Mucosa of stomach (tissue), 1 donor: ENCODE data around the gene TRMT5.

Experiments used
- H3K27me3 ChIP-seq: one replicate; pipeline ENCODE4 v1.7.0; 2013; ENCODE audit warnings: mild to moderate bottlenecking, low read length; ENCODE audit not compliant: control insufficient read depth, insufficient read depth
- H3K36me3 ChIP-seq: one replicate; pipeline ENCODE4 v1.7.0; 2013; ENCODE audit warnings: low read length; ENCODE audit not compliant: control insufficient read depth, insufficient read depth
- H3K4me1 ChIP-seq: one replicate; pipeline ENCODE4 v1.7.0; 2013; ENCODE audit warnings: mild to moderate bottlenecking, low read length; ENCODE audit not compliant: control insufficient read depth, insufficient read depth
- H3K4me3 ChIP-seq: one replicate; pipeline ENCODE4 v1.7.0; 2013; ENCODE audit warnings: low read length
- H3K9ac ChIP-seq: one replicate; pipeline ENCODE4 v1.7.0; 2013; ENCODE audit warnings: mild to moderate bottlenecking, low read length, moderate library complexity
- H3K9me3 ChIP-seq: one replicate; pipeline ENCODE4 v1.7.0; 2013; ENCODE audit warnings: mild to moderate bottlenecking, low read length, moderate library complexity; ENCODE audit not compliant: control insufficient read depth
- donor health status: Pancreatic carcinoma.

Gene TRMT5

DNA sequence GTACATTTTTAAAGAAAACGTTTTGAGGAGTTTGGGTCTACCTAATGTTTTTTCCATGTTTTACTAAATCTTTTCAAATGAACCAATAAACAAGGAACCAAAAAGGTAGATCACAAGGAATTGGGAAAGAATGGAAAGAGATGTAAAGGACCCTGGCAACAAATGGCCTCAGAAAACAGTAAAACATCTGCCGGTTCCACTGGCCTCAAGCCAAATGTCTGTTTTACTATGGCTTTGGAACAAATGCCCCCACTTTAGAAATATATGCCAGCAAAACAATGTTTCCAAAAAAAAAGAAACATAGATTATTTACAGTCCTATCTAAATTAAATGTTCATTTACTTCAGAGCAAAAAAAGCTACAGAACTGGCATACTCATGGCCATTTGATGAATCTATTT lies 3.0 kb downstream of the TRMT5 start:
- H3K4me3 ChIP-seq: no peak overlapping the region
- no peaks in the 10 kb centered on the region for H3K9me3 ChIP-seq
- no peak overlapping the region for H3K9ac ChIP-seq
- peaks cover 9% of the 10 kb centered on the region for H3K4me1 ChIP-seq
- H3K36me3 ChIP-seq: no peaks in the 10 kb centered on the region
- H3K27me3 ChIP-seq: no peaks in the 10 kb centered on the region

DNA sequence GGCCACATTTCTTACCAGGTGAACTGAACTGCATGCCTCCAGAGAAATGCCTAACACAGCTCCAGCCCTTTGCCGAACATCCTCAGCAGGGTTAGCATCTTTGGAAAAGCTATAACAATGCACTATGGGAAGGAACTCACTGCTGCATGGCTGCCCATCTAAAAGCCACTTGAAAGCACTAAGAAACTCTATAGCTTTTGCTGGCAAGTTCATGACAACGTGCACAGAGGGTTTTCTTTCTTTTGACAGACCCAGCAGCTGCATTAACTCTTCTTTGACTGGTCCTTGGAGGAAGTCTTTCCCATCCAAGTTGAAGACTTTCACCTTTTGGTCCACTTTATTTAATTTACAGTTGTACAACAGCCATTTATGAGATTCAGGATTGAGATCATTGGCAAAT lies 5.3 kb downstream of the TRMT5 start:
- no peaks in the 10 kb centered on the region for H3K36me3 ChIP-seq
- no peak overlapping the region for H3K9ac ChIP-seq
- no peaks in the 10 kb centered on the region for H3K27me3 ChIP-seq

DNA sequence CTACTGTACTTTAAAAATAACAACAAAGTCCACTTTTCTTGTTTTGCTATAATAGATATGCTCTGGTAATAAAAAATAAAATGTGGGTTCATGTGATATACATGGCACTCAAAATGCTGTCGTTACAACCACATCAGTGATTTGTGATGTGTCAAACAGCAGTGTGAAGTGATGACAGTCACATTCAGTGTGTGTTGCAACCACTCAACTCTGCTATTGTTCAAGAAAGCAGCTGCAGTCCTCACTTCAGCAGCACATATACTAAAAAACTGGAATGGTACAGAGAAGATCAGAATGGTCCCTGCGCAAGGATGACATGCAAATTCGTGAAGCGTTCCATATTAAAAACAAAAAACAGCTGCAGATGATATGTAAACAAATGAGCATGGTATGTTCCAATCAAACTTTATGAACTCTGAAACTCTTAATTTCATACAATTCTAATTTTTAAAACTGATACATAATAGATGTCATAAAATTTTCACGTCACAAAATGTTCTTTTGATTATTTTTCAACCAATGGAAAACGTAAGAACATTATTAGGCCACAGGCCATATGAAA lies 6.7 kb downstream of the TRMT5 start:
- Histone ChIP-seq H3K4me1 (no peaks in the 10 kb centered on the region), H3K9me3 (no peaks in the 10 kb centered on the region), H3K27me3 (no peaks in the 10 kb centered on the region), H3K9ac (no peak overlapping the region), H3K4me3 (no peak overlapping the region), H3K36me3 (no peaks in the 10 kb centered on the region)

More for the DNA sequence above, 5.3 kb downstream of the TRMT5 start:
- Histone ChIP-seq H3K4me1 (peaks cover 4% of the 10 kb centered on the region), H3K4me3 (no peak overlapping the region), H3K9me3 (no peaks in the 10 kb centered on the region)

DNA sequence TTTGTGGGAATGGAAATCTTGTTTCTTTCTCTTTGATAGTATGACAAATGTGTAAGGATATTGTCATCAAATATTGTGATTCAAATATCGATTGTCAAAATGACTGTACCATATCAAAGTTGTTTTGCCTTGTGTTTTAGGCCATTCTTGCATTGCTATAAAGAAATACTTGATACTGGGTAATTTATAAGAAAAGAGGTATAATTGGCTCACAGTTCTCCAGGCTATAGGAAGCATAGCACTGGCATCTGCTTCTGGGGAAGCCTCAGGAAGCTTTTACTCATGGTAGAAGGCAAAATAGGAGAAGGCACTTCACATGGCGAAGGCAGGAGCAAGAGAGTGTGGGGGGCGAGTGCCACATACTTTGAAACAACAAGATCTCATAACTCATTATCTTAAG lies 7.8 kb downstream of the TRMT5 start:
- Histone ChIP-seq H3K9ac (no peak overlapping the region), H3K36me3 (no peaks in the 10 kb centered on the region), H3K9me3 (no peaks in the 10 kb centered on the region), H3K4me1 (no peaks in the 10 kb centered on the region), H3K4me3 (no peak overlapping the region), H3K27me3 (no peaks in the 10 kb centered on the region)

DNA sequence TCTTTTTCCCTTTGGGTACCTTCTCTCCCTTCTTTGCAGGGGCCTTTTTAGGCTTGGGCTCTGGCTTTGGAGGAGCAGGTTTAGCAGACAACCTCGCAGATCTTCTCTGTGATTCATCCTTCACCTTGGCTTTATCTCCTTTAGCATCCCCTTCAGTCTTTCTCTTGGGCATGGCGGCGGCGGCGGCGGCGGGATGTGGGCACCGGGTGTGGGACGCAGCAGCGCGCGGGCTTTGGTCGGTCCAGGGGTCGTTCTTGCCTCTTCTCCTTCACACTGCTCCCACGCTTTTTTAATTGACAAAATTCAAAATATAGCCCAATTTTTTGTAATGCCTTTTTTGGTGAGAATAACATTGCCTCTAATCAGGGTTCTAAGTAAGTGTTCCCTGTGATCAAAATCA lies 8.6 kb downstream of the TRMT5 start:
- Histone ChIP-seq H3K4me1 (no peaks in the 10 kb centered on the region), H3K9ac (no peak overlapping the region), H3K36me3 (no peaks in the 10 kb centered on the region), H3K4me3 (no peak overlapping the region), H3K27me3 (no peaks in the 10 kb centered on the region), H3K9me3 (no peaks in the 10 kb centered on the region)

DNA sequence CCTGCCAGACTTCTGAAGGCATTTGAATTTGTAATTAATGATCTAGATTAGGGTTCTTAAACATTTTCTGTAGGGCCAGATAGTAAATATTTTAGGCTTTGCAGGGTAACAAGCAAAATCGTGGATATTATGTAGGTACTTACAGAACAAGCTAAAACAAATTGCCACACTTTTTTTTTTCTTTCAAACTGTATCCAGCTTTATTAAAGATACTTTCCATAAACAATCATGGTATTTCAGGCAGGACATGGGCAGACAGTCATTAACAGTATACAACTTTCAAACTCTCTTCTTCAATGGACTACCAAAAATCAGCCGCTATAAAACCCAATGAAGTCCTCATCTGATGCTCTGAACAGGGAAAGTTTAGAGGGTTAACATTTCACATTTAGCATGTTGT lies 9.6 kb downstream of the TRMT5 start:
- Histone ChIP-seq H3K4me1 (no peaks in the 10 kb centered on the region), H3K9ac (no peak overlapping the region), H3K4me3 (no peak overlapping the region), H3K27me3 (no peaks in the 10 kb centered on the region), H3K36me3 (no peaks in the 10 kb centered on the region), H3K9me3 (no peaks in the 10 kb centered on the region)

DNA sequence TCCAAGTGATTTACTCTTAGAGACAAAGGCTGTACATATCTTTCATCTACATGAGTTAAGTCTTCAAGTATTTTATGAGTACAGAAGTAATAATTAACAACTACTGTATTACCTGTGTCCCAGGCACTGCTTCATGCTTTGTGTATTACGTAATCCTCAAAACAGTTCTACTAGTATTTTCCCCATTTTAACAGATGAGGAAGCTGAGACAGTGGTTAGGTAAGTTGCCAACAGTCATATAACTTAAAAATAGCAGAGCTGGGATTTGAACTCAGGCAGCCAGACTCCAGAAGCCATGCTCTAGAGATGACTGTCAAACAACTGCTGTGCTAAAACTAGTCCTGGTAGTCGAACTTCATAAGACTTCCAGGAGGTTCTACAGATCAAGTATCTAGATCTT lies 10.7 kb downstream of the TRMT5 start:
- no peak overlapping the region for H3K9ac ChIP-seq
- H3K4me3 ChIP-seq: no peak overlapping the region
- no peaks in the 10 kb centered on the region for H3K36me3 ChIP-seq
- no peaks in the 10 kb centered on the region for H3K27me3 ChIP-seq
- no peaks in the 10 kb centered on the region for H3K4me1 ChIP-seq
- no peaks in the 10 kb centered on the region for H3K9me3 ChIP-seq

DNA sequence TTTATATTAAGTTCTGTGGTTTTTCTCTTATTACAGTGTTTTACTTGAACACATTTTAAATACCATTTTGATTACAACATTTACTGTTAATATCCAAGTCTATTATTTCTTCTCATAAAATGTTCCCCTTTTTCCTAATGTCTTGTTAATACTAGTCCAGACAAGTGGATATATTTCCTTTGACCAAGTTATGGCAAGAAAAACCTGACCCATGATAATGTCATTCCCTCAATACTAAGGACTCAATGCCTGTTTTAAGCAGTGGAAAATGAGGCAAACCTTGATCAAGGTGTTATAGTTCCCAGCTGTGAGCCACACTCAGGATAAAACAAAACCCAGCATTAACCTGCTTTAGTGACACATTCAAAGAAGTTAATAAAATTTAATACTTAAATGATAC lies 12.2 kb downstream of the TRMT5 start:
- H3K27me3 ChIP-seq: no peaks in the 10 kb centered on the region
- H3K4me3 ChIP-seq: no peak overlapping the region
- no peaks in the 10 kb centered on the region for H3K36me3 ChIP-seq
- H3K4me1 ChIP-seq: no peaks in the 10 kb centered on the region
- no peaks in the 10 kb centered on the region for H3K9me3 ChIP-seq
- H3K9ac ChIP-seq: no peak overlapping the region

DNA sequence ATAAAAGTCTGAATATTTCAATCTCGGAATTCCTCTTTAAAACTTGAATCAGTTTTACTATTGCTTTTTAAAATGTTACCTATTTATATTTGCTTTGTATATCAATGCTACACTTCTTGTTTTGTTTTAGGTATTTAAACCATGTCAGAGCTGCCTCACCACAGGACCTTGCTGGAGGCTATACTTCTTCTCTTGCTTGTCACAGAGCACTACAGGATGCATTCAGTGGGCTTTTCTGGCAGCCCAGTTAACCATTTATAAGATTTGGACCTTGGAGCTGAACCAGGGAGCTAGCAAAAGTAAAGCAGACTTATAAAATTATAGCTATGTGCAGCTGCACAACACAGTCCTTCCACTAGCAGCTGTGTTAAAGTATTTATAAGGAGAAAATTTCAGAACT lies 12.8 kb downstream of the TRMT5 start:
- Histone ChIP-seq H3K9ac (no peak overlapping the region), H3K4me1 (no peaks in the 10 kb centered on the region), H3K4me3 (no peak overlapping the region), H3K9me3 (no peaks in the 10 kb centered on the region), H3K36me3 (no peaks in the 10 kb centered on the region), H3K27me3 (no peaks in the 10 kb centered on the region)

DNA sequence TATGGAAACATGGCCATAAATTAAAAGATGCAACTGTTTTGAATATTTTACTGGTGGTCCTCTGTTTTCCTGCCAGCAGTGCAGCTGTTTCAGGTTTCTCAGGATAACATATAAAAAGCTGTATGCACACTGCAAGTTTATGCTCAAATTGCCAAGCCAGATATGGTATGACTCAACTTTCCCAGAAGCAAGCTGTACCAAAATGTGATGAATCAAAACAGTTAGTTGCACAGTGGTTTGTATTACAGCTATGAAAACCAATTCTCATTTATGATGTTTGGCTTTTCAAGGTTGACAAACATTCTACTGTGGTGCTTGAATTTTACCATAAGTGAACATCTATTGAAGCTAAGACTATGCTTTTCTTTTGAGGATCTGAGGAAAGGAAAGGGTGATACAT lies 15.5 kb downstream of the TRMT5 start:
- no peak overlapping the region for H3K9ac ChIP-seq
- no peaks in the 10 kb centered on the region for H3K4me1 ChIP-seq
- no peaks in the 10 kb centered on the region for H3K36me3 ChIP-seq
- H3K4me3 ChIP-seq: no peak overlapping the region
- no peaks in the 10 kb centered on the region for H3K9me3 ChIP-seq
- H3K27me3 ChIP-seq: no peaks in the 10 kb centered on the region

DNA sequence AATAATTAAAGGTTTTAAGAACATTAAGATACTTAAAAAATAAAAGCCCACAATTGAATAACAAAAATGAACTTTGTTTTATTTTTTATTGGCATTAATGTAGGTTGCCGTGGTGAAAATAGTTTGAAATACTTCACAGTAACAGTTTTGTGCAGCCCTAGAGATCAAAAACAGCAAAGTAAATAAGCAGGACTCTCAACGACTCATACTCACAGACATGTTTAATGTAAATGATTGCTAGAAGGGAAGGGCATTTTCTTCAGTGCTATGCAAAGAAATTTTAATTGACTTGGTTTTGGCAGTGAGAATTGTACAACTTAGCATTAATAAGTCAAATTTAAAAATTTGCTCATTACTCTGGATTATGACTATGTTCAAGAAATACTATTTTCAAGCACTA lies 16.0 kb downstream of the TRMT5 start:
- H3K36me3 ChIP-seq: no peaks in the 10 kb centered on the region
- no peaks in the 10 kb centered on the region for H3K4me1 ChIP-seq
- H3K9ac ChIP-seq: no peak overlapping the region
- no peaks in the 10 kb centered on the region for H3K9me3 ChIP-seq
- no peak overlapping the region for H3K4me3 ChIP-seq
- H3K27me3 ChIP-seq: no peaks in the 10 kb centered on the region

DNA sequence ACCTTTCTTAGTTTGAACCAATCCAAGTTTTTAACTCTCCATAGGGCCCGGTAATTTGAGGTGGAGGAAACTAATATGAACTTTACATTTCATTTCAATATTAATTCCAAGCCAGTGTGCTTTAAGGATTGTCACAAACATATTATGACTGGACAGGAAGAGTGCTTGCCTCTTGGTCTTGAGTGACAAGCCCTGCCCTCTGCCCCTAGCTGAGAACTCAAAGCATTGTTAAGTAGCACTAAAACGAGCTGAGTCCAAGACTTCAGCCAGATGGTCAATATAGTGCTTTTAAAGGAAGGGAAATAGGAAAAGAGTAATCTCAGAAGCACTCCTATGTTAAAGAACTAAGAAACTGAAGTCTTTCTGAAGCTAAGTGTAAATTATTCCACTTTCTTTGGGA lies 17.1 kb downstream of the TRMT5 start:
- H3K27me3 ChIP-seq: no peaks in the 10 kb centered on the region
- no peaks in the 10 kb centered on the region for H3K9me3 ChIP-seq
- H3K4me1 ChIP-seq: no peaks in the 10 kb centered on the region
- no peak overlapping the region for H3K9ac ChIP-seq
- no peak overlapping the region for H3K4me3 ChIP-seq
- no peaks in the 10 kb centered on the region for H3K36me3 ChIP-seq

DNA sequence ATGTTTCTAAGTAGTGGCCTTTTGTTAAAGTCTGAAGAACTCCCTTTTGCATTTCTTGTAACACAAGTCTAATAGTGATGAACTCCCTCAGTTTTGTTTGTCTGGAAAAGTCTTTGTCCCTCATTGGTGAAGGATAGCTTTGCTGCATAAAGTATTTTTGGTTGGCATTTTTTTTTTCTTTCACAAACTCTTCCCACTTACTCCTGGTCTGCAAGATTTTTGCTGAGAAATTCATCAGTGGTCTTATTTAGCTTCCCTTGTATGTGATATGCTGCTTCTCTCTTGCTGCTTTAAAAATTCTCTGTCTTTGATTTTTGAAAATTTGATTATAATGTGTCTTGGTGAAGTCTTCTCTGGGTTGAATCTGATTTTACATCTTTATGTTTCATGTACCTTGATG lies 22.7 kb downstream of the TRMT5 start:
- H3K27me3 ChIP-seq: no peaks in the 10 kb centered on the region
- no peaks in the 10 kb centered on the region for H3K36me3 ChIP-seq
- no peak overlapping the region for H3K9ac ChIP-seq
- H3K9me3 ChIP-seq: no peaks in the 10 kb centered on the region
- no peak overlapping the region for H3K4me3 ChIP-seq
- no peaks in the 10 kb centered on the region for H3K4me1 ChIP-seq
